ENCODE results near the gene WNT9B.

- TF ChIP-seq CTCF (IDR thresholded peaks at IDR 0.05) (no peak), POLR2AphosphoS5 (IDR thresholded peaks at IDR 0.05) (no peak)
These were observed 32.2 kb upstream of the WNT9B start for GRCh38 chr17:46818929-46819859.

Data from gastroesophageal sphincter (tissue), 3 donors.